ENCODE data around the gene TADA3.
"Not testable (repeated sequence)": the region's sequence is repeated elsewhere in the genome, so short reads cannot be mapped to it uniquely, and the experiment has no call there.

Gene TADA3

DNA sequence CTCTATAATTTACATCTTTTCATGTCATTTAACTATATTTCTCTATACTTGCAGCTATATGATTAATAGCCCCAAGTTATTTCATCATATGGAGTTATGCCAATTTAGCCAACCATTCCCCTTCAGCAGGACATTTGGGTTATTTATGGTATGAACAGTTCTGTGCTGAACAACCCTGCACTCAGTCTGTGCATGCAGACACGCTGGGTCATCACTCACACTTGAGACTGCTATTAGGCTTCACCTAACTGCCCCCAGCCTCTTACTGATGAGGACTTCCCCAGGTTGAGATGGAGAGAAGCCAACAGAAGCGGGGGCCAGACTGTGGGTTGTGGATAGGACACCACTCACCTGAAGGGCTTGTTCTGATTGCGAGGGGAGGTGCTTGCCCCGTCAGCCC, 7.3 kb downstream of the TADA3 start:
- no peak for DNase-seq (ENCODE audit: extremely low read depth in 1 of 2, low read depth in 1 of 2)

DNA sequence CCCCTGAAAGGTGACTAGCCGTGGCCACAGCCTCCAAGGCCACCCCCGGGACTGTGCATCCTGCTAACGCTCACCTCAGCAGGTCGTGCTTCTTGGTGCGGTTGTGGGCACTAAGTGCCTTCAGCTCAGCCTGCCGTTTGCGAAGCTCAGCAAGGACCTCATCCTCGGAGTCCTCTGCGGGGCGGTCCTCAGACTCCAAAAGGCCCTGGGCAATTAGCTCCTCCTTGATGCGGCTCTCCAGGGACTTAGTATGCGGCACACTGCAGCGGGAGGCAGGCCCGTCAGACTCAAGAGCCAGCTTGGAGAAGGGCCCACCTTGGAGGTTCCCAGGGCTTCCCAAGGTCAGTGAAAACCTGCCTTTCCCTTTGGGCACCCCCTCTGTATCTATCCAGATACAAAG, 8.3 kb downstream of the TADA3 start:
- no peak for DNase-seq (ENCODE audit: extremely low read depth in 1 of 2, low read depth in 1 of 2)

DNA sequence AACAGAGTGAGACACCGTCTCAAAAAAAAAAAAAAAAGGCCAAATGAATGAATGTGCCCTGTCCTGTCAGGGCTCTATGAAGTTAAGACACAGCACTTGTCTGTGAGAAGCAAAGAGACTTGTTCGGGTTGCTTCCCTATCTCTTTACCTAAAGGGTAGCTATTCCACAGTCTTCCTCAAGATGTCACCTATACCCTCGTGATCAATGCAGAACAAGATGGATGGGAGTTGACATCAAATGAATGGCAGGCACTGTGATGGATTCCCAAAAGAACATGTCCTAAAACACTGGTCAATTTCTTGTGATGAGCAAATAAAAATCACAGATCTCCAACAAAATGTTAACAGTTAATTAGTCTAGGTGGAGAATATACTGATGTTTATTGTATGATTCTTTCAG, 9.5 kb downstream of the TADA3 start:
- DNase-seq (ENCODE audit: extremely low read depth in 1 of 2, low read depth in 1 of 2), result no peak

DNA sequence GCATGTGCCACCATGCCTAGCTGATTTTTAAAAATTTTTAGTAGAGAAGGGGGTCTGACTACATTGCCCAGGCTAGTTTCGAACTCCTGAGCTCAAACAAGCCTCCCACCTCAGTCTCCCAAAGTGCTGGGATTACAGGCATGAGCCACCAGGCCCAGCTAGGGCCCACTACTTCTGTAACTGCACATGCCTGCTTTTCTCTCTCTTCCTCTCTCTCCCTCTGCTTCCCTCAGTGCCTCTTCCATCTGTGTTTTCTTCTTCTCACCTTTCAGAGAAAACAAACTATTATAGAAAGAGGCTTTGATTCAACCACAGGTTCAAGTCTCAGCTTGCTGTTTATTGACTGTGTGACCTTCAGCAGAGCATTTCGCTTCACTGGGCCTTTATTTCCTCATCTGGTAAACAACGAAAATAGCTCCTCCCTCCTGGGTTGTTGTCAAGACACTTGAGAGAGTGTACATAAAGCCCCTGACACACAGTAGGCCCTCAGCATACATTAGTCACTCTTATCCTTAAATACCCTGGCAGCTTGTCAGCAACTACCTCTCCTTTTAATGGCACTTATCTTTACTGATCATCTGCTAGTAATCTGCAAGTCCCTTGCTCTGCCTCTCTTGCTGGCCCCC, 10.2 kb downstream of the TADA3 start:
- DNase-seq (ENCODE audit: extremely low read depth in 1 of 2, low read depth in 1 of 2), result no peak

DNA sequence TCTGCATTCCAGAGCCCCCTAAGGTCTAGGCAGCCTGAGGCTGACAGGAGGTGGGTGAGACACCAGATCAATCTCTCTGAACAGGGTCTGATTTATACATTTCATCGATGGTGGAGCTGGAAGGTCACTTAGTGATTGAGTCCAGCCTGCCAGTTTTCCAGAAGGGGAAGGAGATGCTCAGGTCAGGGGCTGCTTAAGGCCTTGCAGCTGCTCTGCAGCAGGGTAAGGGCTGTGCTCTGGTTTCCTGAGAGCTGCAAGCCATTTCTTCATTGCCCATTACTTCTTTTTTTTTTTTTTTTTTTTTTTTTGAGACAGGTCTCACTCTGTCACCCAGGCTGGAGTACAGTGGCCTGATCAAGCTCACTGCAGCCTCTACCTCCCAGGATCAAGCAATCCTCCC, 10.7 kb downstream of the TADA3 start:
- DNase-seq (ENCODE audit: extremely low read depth in 1 of 2, low read depth in 1 of 2), result no peak

DNA sequence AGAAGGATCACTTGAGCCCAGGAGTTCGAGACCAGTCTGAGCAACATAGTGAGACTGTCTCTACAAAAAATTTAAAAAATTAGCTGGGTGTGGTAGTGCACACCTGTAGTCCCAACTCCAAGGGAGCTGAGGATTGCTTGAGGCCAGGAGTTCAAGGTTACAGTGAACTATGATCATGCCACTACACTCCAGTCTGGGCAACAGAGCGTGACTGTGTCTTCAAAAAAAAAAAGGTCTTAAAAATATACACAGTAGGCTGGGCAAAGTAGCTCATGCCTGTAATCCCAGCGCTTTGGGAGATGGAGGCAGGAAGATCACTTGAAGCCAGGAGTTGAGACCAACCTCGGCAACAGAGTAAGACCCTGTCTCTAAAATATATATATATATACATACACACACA, 11.4 kb downstream of the TADA3 start:
- no peak for DNase-seq (ENCODE audit: extremely low read depth in 1 of 2, low read depth in 1 of 2)

DNA sequence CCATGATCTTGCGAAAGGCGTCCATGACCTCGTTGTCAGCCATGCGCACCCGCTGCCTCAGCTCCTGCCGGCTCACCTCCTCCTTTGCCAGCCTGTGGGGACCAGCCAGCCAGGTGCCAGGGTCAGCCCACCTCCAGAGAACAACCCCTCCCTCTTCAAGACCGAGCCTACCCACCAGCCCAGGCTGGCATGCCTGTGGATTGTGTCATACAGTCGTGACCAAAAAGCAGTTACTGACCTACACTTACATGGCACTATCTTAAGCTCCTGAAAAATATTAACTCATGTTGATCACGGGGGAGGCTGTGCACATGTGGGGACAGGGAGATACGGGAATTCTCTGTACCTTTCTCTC, 11.8 kb downstream of the TADA3 start:
- DNase-seq (ENCODE audit: extremely low read depth in 1 of 2, low read depth in 1 of 2), result no peak

DNA sequence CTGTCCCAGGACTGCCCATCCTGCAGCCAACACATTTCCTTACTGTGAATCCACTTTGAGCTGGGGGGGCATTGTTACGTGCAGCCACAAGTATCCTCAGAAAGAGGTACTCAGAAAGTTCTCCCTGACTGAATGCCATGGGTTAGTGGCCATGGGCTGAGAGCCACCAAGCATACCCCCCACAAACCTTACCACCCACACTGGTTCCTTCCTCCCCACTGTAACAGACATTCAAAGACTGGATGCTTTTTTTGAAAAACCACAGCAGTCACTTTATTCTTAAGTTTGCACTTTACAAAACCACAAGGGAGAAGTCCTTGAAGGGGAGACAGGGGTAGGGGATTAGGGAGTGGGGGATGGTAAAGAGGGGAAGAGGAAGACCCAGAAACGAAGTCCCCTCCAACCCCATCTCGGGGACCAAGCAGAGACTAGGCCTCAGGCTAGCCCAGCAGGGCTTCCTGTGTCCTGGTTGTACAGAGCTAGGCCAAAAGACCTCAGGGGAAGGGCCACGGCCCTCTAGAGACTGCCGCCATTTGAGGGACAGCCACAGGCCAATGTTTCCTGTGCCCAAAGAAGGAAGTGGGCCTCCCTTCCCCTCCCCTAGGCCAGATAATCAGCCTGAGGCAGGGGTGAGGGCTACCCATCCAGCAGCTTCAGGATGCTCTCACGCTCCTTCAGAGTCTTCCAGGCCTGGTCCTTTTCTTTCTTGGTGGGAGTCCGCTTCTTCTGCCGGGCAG, 12.4 kb downstream of the TADA3 start:
- DNase-seq (ENCODE audit: extremely low read depth in 1 of 2, low read depth in 1 of 2), result no peak

DNA sequence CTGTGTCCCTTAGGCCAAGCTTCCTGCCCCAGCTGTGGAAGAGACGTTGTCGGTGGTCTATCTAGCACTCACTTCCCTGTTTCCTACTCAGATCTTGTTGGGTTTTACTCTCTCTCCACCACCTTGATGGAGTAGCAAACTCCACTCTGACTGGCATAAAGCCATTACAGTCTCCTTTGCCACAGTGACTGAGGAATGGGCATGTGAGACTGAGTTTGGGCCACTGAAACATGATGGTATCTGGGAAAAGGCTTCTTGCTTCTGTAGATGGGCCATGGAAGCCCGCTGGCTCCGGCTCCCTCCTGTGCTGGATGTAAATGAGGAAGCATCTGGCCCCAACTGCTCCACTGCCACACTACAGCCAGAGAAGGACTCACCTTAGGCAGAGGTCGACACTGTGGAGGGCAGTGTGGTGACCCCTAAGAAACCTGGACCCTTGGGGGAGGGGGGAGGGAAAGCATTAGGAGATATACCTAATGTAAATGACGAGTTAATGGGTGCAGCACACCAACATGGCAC, 13.1 kb downstream of the TADA3 start:
- no peak for DNase-seq (ENCODE audit: extremely low read depth in 1 of 2, low read depth in 1 of 2)

DNA sequence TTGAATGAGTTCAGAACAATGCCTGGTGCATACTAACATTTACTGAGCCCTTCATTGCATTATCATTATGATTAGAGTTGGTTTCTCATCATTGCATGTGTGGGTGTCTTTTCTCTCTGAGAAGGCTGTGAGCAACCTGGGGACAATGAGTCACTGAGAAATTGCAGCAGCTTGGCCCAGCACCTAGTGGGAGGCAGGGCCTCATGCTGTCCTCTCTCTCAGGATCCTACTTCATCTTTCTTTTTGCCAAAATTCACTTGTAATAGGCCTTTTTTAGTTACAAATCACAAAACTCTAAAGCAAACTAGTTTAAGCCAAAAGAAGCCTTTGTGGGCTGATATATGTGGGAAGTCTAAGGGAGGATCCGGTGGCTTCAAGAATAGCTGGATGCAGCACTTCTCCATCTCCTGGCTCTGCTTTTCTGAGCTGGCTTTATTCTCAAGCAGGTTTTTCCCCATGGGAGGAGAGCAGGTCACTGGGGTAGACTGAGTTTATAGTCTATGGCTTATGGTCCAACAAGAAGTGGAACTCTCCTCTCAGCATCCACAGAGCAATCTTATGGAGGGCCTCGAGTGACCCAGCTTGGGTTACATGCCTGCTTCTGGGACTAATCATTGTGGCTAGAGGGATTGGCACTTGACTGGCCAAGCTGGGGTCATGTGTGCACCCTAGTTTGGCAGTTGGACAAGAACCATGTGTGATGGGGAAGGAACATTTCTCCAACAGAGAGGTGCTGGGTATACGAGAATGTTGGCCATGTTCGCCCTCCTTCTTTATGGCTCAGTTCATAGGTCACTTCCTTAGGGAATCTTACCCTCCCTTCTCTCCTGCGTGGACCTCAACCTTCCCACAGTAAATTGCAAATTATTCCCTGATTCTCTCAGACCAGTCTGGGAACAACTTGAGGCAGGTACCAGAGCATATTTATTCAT, 13.9 kb downstream of the TADA3 start:
- no peak for DNase-seq (ENCODE audit: extremely low read depth in 1 of 2, low read depth in 1 of 2)

DNA sequence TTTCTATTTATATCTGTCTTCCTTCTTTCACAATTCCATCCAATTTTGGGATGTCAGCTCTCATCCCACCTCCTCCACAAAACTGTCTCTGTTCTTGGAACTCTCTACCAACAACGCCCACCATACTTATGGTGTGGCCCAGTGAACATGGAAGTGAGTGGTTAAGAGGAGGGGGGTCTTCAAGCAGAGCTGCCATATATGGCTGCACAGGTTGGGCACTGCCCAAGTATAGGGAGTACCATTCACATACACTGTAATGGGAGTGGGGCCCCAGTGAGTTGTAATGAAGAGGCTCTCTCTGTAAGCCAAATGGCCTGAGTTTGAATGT, 14.6 kb downstream of the TADA3 start:
- DNase-seq (ENCODE audit: extremely low read depth in 1 of 2, low read depth in 1 of 2), result no peak

DNA sequence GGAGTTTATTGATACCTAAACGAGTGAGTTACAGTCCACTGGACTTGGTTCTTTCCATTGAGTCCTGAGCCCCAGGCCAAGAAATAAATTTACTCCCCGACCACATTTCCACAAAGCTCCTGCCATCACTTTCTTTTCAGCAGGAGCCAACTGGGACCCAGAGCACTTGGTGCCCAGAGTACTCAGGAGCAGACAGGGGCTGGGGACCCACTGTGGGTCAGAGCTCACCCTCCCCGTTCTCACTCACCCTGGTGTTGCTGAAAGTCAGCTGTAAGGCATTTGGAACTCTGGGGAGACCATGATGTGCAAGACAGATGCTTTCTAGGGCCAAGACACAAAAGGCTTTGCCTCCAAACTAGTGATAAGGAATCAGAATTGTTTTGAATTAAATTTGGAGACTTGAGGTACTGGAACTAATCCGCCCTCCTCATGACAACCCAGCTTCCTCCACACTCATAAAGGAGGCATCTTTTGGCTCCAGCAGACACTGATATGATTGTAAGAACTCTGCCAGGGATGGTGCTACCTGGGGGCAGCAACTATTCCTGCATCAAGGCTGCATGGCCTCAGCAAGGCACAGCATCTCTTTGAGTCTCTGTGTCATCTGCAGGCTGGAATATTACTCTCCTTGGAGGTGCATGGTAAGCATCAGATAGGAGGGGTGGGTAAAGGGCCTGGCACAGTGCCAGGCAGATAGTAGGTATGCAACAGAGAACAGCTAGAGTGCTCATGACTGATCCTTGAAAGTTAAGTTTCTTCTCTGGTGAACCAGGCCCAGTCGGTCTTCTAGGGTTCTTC, 15.2 kb downstream of the TADA3 start:
- no peak for DNase-seq (ENCODE audit: extremely low read depth in 1 of 2, low read depth in 1 of 2)

DNA sequence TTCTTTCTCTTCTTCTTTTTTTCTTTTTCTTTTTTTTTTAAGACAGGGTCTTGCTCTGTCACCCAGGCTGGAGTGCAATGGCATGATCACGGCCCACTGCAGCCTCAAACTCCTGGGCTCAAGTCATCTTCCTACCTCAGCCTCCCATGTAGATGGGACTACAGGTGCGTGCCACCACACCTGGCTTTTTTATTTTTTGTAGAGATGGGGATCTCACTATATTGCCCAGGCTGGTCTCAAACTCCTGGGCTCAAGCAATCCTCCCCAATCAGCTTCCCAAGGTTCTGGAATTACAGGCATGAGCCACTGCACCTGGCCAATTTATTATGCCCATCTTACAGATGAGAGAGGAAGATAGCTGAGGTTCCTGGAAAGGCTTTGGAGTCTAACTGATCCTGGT, 21.3 kb downstream of the TADA3 start:
- not testable (repeated sequence) for DNase-seq (ENCODE audit: extremely low read depth in 1 of 2, low read depth in 1 of 2)

DNA sequence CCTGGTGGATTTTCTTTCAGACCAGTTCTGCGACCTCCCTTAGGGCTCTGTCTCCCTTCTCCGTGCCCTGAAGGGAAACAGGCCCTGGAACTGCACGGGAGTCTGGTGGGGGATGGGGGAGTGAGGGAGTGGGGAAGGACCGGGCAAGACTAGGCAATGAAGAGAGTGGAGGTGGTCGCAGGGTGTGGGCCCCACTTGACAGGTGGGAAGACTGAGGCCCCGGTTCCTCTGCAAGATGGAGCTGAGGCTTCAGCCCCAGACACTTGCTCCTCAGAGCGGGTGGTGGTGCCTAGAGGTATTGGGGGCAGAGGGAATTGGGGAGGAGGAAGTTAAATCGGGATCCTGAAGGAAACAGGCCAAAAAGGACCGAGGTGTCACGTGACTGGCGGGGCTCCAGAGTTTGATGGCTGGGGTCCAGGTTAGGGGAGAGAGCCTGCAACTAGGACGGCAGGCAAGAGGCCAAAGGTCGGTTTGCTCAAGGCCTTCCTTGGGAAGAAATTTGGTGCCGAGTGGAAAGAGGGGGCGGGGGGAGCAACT, 21.9 kb downstream of the TADA3 start:
- DNase-seq (ENCODE audit: extremely low read depth in 1 of 2, low read depth in 1 of 2), result no peak

DNA sequence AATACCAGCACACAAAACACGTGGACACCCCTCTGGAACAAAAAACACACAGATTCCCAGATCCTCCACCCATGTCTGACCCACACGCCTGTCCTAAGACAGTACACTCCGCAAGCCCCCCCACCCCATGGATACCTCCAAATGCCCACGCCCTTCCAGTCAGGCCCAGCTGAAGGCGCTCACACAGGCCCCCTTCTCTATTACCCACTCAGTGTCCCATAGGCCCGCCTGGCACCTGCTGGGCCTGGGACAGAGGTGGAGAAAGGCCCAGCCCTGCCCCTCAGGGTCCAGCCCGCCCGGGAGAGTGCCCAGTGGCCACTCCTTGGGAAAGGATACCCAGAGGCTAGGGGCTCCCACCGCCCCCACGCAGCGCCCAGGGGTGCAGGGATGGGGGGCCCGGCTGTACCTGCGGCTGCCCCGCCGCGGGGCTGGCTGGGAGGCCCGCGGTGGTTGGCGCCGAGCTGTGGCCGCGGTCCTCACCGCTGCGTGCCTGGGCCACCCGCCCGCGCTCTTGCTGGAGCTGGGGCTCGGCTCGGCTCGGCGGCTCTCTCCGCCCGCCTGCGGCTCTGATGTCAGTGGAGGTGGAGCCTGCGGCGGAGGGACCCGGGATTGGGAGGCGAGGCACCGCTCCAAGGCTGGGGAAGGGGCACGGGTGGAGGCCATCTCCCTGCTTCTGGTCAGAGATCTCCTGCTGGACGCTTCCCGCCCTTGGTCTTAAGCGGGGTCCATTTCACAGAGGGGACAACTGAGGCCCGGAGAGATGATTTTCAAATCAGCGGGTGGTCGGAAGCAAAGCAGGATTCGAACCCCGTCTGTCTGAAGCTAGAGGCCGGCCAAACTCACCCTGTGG, 22.6 kb downstream of the TADA3 start, which contains the start of gene CAMK1:
Gene CAMK1, minus strand, starts transcription at position 522 of the 850 bp plus-strand sequence. CDS start 2,198 bp downstream, outside the sequence.
- peak in 1 of 2 donors; percentile 37 for DNase-seq (ENCODE audit: extremely low read depth in 1 of 2, low read depth in 1 of 2)

DNA sequence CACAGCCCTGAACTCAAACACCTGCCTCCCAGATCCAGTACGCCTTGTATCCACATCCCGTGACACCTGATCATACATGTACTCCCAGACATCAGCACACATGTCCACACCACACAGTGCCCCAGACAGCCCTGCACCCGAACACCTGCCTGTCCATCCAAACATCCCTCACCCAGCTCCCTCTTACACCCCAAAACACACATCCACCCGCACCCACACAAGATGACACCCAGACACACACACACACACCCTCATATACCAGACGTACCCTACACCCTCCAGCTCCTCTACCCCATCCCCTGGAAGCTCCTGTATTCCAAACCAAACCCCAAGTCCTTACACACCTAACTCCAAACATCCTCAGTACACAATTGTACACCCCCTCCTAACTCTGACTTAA, 23.3 kb downstream of the TADA3 start:
- DNase-seq (ENCODE audit: extremely low read depth in 1 of 2, low read depth in 1 of 2), result no peak

DNA sequence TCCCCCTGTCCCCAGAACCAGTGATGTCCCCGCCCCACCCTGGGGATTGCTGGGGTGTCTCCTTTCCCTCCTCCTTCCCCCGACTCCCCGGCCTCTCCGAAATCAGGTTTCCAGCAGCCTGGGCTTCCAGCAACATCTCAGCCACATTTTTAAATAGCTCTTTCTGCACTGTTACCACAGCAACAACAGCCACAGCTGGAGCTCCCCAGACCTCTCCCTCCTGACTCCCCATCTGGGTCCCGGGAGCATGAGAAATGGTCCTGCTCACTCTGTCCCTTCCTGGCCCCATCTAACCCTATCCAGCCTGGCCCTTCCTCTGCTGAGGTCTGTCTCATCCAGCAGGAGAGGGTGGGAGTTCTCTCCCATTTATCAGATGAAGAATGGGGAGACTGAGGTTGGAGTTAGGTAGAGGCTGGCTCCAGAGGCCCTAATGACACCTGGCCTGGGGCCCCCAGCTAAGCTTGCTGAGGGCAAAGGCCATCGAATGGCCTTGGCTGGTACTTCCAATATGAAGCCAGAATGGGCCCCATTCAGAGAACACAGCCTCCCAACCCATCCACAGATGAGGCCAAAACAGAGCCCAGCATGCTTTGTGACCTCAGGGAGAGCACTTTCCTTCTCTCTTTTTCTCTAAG, 24.0 kb downstream of the TADA3 start:
- no peak for DNase-seq (ENCODE audit: extremely low read depth in 1 of 2, low read depth in 1 of 2)

DNA sequence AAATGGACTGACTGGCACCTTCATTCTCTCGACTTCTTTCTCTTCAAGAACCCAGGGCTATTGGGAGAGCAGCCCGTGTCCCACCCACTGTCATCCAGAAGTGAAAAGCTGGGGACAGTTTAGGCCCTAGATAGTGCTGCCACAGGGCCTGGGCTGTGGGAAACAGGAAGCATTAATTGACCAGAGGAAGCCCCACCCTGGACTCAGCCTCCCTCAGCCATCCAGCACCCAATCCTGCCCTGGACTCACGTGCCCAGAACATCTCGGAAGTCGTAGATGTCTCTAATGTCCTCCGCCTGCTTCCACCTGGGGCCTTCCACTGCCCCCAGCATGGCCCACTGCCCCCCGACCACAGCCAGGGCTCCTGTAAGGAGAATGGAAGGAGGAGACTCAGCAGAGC, 24.9 kb downstream of the TADA3 start:
- DNase-seq (ENCODE audit: extremely low read depth in 1 of 2, low read depth in 1 of 2), result no peak

DNA sequence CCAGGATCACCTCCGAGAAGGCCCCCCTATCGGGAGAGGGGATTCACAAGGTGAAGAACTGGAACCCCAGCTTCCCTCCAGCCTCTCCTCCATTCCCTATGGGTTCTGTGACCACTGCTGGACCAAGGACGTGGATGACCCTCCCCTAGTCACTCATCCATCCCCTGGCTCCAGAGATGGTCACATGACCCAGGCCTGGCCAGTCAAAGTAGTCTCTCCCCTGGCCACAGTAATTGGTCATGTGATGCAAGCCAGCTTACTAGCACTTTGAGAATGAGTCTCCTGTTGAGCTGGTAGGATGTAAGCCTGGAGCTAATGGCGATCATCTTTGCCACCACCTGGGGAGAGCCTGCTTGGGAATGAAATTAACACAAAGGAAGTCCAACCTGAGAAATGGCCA, 26.4 kb downstream of the TADA3 start:
- DNase-seq (ENCODE audit: extremely low read depth in 1 of 2, low read depth in 1 of 2), result no peak
